GM11168 (cell line): ENCODE measurements around the gene PRICKLE2.
"Not testable (repeated sequence)": the region's sequence is repeated elsewhere in the genome, so short reads cannot be mapped to it uniquely, and the experiment has no call there.

Experiments used
- in situ Hi-C: fragments of 300-500 bp; cut with MboI; formaldehyde crosslinking; loops from one replicate; pipeline ENCODE4 v1.12.0; 2022; ENCODE audit warnings: low sequenced_read_pairs; ENCODE audit not compliant: unreplicated experiment

The PRICKLE2 gene

GRCh38 chr3:64108231-64108630, 117.0 kb downstream of the PRICKLE2 start:
- in situ Hi-C loops, result no loop called here

- in situ Hi-C loops, result no loop called here
Measured at GRCh38 chr3:64107190-64107589, 118.1 kb downstream of the PRICKLE2 start.

GRCh38 chr3:64105816-64106215, 119.5 kb downstream of the PRICKLE2 start:
- in situ Hi-C loops, result no loop called here

- in situ Hi-C loops, result no loop called here
Measured at GRCh38 chr3:64104691-64105111, 120.6 kb downstream of the PRICKLE2 start.

- in situ Hi-C loops, result no loop called here
Measured at GRCh38 chr3:64104006-64104405, 121.3 kb downstream of the PRICKLE2 start.

GRCh38 chr3:64103131-64103530, 122.1 kb downstream of the PRICKLE2 start:
- in situ Hi-C loops, result no loop called here

- in situ Hi-C loops, result no loop called here
Measured at GRCh38 chr3:64102147-64102546, 123.1 kb downstream of the PRICKLE2 start.

GRCh38 chr3:64099316-64099715, 126.0 kb downstream of the PRICKLE2 start:
- in situ Hi-C loops, result no loop called here

GRCh38 chr3:64098670-64099069, 126.6 kb downstream of the PRICKLE2 start:
- in situ Hi-C loops, result no loop called here

- in situ Hi-C loops, result no loop called here
Measured at GRCh38 chr3:64097920-64098319, 127.3 kb downstream of the PRICKLE2 start.

GRCh38 chr3:64095802-64096201, 129.5 kb downstream of the PRICKLE2 start:
- in situ Hi-C loops, result no loop called here

- in situ Hi-C loops, result no loop called here
Measured at GRCh38 chr3:64094713-64095079, 130.6 kb downstream of the PRICKLE2 start.

- in situ Hi-C loops, result no loop called here
Measured at GRCh38 chr3:64093825-64094712, 131.2 kb downstream of the PRICKLE2 start.

- in situ Hi-C loops, result no loop called here
Measured at GRCh38 chr3:64093211-64093610, 132.1 kb downstream of the PRICKLE2 start.

GRCh38 chr3:64091501-64091900, 133.8 kb downstream of the PRICKLE2 start:
- in situ Hi-C loops, result no loop called here

- in situ Hi-C loops, result not testable (repeated sequence)
Measured at GRCh38 chr3:64089386-64089785, 135.9 kb downstream of the PRICKLE2 start.

GRCh38 chr3:64088408-64089205, 136.7 kb downstream of the PRICKLE2 start:
- in situ Hi-C loops, result no loop called here

GRCh38 chr3:64086479-64087252, 138.6 kb downstream of the PRICKLE2 start:
- in situ Hi-C loops, result no loop called here

GRCh38 chr3:64084640-64085039, 140.6 kb downstream of the PRICKLE2 start:
- in situ Hi-C loops, result no loop called here

GRCh38 chr3:64083575-64083974, 141.7 kb downstream of the PRICKLE2 start:
- in situ Hi-C loops, result no loop called here
